Lower leg skin (tissue), 4 donors: Measurements from ENCODE around the gene CHD2. TPM values are rescaled to one million over a fixed set of nuclear protein-coding genes. Genes with fewer than 3 reads are reported as not detected.

ENCODE experiments used
- DNase-seq, 2 donors: peaks; one replicate each; pipeline ENCODE4 v3.0.0-alpha.2; 2019; ENCODE audit warnings: low spot score in 2 of 2
- H3K4me3 ChIP-seq: fragments of 200-600 bp; sonication (generic); 2 replicates; pipeline ENCODE4 v1.5.1; 2017; ENCODE audit warnings: mild to moderate bottlenecking, low read depth; ENCODE audit not compliant: poor library complexity, severe bottlenecking
- POLR2A ChIP-seq, 2 donors: fragments of 450-650 bp; IDR thresholded peaks; one replicate each; pipeline ENCODE4 v1.6.1; 2016 to 2017; ENCODE audit warnings: antibody characterized with exemption in 2 of 2, mild to moderate bottlenecking in 1 of 2, moderate library complexity in 1 of 2
- WGBS, 2 donors: methylation state at CpG; one replicate each; pipeline ENCODE4 v1.1.5; 2018; 5-methylcytosine and 5-hydroxymethylcytosine counted together
- intact Hi-C: fragments of 100-400 bp; cut with DNase I; formaldehyde crosslinking; loops from one replicate; pipeline ENCODE4 v1.15.0; 2023; ENCODE audit warnings: low total_unique reads
- total RNA-seq, 4 donors: library from RNA; depleted of rRNA; stranded (reverse); fragments of >200 nt; gene quantifications; one replicate each; pipeline ENCODE4 v1.1.0, GENCODE V29; 2016
- TF ChIP-seq, protein P1 (sequence below), 3 donors: fragments of 450-650 bp; IDR thresholded peaks; one replicate each; pipeline ENCODE4 v1.5.1; 2016; ENCODE audit warnings: antibody characterized with exemption in 3 of 3, mild to moderate bottlenecking in 3 of 3, moderate library complexity in 2 of 3

CHD2 gene
- total RNA-seq, 4 donors from 2014 or later: 75.8 to 175 (median 88.6) TPM

DNA sequence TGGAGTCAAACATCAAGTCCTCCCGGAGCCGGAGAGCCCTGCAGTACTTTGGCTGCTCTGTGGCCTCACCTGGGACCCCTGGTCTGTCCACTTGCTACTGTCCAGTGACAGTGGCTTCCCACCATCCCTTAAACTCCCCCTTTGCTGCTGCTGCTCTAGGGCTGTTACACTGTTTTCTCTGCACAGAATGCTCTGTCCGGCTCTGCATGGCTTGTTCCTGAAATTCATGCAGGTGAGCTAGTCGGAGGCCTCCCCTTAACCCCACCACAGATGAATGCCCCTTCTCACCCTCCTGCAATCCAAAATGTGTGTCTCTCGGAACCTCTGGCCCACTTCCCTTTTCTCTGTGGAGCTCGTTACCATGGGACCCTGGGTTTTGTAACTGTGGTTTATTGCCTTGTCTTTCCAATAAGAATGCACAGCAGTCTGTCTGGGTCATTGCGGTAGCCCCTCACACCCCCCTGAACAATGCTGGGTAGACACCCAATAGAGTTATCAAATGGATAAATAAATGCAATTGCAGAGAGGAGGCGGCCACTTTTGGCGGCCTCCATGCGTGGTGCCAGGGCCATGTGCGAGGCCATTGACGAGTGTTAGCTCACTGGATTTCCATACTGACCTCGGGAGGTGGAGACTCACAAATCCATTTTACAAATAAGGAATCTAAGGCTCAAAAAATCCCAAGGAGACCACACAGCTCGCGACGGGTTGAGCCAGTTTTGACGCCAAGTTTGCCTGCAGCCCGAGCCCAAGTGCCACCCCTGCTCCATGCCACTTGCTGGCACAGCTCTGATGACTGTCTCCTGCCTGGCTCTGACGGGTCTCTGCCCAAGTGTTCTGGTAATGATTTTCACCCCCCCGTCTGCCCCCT lies 140.4 kb downstream of the CHD2 start:
- no peak overlapping the region for H3K4me3 ChIP-seq
- no peak for DNase-seq
- intact Hi-C loops: no loop called here
- 62 to 68% methylated on average over 20 of the region's 20 CpGs for WGBS, 2 donors
- TF ChIP-seq, protein P1, sequence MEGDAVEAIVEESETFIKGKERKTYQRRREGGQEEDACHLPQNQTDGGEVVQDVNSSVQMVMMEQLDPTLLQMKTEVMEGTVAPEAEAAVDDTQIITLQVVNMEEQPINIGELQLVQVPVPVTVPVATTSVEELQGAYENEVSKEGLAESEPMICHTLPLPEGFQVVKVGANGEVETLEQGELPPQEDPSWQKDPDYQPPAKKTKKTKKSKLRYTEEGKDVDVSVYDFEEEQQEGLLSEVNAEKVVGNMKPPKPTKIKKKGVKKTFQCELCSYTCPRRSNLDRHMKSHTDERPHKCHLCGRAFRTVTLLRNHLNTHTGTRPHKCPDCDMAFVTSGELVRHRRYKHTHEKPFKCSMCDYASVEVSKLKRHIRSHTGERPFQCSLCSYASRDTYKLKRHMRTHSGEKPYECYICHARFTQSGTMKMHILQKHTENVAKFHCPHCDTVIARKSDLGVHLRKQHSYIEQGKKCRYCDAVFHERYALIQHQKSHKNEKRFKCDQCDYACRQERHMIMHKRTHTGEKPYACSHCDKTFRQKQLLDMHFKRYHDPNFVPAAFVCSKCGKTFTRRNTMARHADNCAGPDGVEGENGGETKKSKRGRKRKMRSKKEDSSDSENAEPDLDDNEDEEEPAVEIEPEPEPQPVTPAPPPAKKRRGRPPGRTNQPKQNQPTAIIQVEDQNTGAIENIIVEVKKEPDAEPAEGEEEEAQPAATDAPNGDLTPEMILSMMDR (IDR thresholded peaks at IDR 0.05): no peak
- no peak for TF ChIP-seq POLR2A (IDR thresholded peaks at IDR 0.05)

DNA sequence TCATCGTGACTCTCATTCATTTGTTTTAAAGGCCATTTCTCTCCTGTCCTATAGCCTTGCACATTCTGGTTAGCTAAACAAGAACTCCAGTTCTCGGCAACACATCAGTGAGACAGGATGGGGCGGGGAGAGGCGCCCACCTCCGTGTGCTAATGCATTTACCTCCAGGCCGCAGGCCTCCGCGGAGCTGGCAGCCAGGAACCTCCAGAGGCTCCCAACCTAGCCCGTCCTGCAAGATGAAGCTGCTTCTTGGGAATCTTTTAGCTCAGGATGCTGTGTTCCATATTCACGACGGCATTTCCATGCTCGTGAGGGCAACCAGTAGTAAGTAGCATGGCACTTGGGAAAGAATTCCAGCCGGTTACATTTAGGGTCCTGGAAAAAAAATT lies 141.0 kb downstream of the CHD2 start:
- 60 to 62% methylated on average over 13 of the region's 13 CpGs for WGBS, 2 donors

GRCh38 chr15:93042211-93042610 lies 142.1 kb downstream of the CHD2 start:
- WGBS, 2 donors: 46 to 68% methylated on average over 3 of the region's 3 CpGs
- TF ChIP-seq POLR2A (IDR thresholded peaks at IDR 0.05): no peak
- TF ChIP-seq, protein P1 (IDR thresholded peaks at IDR 0.05): no peak
- no peak overlapping the region for H3K4me3 ChIP-seq
- no peak for DNase-seq
- intact Hi-C loops: no loop called here

More for the DNA sequence above, 141.0 kb downstream of the CHD2 start:
- intact Hi-C loops: no loop called here
- no peak overlapping the region for H3K4me3 ChIP-seq
- TF ChIP-seq POLR2A (IDR thresholded peaks at IDR 0.05): no peak
- TF ChIP-seq, protein P1 (IDR thresholded peaks at IDR 0.05): no peak
- no peak for DNase-seq

DNA sequence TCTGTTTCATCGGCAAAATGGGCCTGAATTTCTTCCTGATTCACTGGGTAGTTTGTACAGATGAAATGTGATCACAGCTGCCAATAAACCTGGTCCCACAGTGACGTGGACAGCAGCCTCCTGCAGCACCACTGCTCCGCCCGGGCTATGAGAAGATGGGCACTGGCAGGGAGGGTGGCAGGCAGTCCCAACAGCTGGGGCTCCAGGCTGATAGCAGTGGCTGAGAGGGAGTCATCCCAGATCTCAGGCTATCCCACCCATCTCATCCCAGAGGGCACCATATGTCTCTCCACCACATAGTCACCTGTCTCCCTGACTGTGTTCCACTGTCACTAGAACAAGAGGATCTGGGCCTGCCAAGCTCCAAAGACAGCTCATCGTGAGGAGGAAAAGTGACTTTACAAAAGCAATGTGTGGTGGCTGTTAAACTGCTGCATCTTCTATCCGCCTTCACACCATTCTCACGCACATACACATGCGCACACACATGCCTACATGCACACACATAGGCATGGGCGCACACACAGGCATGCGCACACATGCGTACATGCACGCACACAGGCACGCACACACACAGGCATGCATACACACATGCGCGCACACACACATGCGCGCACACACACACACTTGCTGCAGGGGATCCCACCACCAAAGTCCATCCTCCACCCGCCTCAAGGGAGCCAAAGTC lies 142.7 kb downstream of the CHD2 start:
- DNase-seq: no peak

DNA sequence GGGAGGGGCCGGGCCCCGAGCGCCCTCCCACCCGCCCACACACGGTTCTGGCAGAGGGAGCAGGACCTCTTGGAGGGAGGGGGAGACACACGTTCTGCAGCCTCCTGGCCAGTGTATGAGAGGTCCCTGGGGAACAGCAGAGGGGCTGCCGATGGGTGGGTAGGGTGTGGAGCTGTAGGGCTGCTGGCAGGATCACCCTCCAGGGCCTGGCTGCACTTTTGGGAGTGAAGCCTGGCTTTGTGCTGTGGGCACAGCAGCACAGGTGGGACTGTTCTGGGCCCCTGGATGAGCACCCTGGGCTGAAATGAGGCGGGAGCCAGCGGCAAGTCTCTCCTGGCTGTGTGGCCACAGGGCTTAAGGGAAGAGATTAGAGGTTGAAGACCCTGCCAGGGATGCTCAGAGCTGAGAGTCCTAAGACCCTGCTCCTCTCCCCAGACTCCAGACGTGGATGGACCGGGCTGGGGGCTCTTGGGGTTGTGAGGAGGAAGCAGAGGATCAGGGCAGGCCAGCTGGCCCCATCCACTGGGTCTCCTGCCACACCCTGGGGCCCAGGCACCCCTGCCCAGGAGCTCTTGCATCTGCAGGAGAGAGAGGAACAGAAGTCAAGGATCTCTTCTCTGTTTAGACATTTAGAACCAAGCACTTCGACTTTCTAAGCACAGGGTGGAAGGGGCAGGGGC lies 143.6 kb downstream of the CHD2 start:
- DNase-seq: no peak
- no peak for TF ChIP-seq POLR2A (IDR thresholded peaks at IDR 0.05)
- TF ChIP-seq, protein P1 (IDR thresholded peaks at IDR 0.05): no peak
- 47 to 67% methylated on average over 11 to 12 of the region's 12 CpGs for WGBS, 2 donors
- no peak overlapping the region for H3K4me3 ChIP-seq
- intact Hi-C loops: no loop called here

More for the DNA sequence above, 142.7 kb downstream of the CHD2 start:
- TF ChIP-seq POLR2A (IDR thresholded peaks at IDR 0.05): no peak
- TF ChIP-seq, protein P1 (IDR thresholded peaks at IDR 0.05): no peak
- 83 to 85% methylated on average over 17 to 18 of the region's 18 CpGs for WGBS, 2 donors
- intact Hi-C loops: no loop called here
- no peak overlapping the region for H3K4me3 ChIP-seq
